ENCODE results near the gene BCAR1.

BCAR1 gene

DNA sequence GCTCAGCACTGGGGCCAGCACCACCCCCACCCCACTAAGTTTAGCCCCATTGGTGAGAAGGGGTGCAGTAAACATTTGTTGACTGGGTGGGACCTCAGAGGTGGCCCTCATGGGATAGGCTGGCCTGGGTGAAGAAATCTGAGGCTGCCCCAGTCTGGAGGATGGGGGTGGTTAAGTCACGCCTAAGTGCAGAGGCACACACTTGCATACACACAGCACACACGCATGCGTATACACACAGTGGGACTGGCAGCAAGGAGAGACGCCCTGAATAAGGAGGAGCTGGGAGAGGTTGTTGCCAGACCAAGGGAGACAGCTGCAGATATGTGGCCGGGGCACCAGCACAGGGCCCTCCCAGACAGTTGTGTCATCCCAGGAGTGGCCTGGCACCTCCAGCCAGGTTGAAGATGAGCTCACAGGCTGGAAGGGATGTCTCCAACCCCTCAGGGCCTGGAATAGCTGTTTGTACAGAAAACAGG is 3.0 kb upstream of the BCAR1 start:
- Histone ChIP-seq H3K4me1 (ENCODE audit: control insufficient read depth in 1 of 2, insufficient read depth in 2 of 2, low read length in 2 of 2) (peaks cover 23 to 50% of the 10 kb centered on the region in 2 donors), H3K9ac (ENCODE audit: low read depth in 1 of 2, low read length in 2 of 2) (no peak overlapping the region), H3K4me3 (ENCODE audit: low read depth in 1 of 2, low read length in 2 of 2) (no peak overlapping the region), H3K27ac (ENCODE audit: low read depth, low read length) (no peak overlapping the region), H3K36me3 (ENCODE audit: control insufficient read depth in 1 of 2, insufficient read depth in 2 of 2, low read length in 2 of 2) (no peaks in the 10 kb centered on the region), H3K27me3 (ENCODE audit: control insufficient read depth in 1 of 2, insufficient read depth in 2 of 2, low read length in 2 of 2) (no peaks in the 10 kb centered on the region), H3K9me3 (ENCODE audit: control insufficient read depth in 1 of 2, low read length in 2 of 2) (no peaks in the 10 kb centered on the region)

DNA sequence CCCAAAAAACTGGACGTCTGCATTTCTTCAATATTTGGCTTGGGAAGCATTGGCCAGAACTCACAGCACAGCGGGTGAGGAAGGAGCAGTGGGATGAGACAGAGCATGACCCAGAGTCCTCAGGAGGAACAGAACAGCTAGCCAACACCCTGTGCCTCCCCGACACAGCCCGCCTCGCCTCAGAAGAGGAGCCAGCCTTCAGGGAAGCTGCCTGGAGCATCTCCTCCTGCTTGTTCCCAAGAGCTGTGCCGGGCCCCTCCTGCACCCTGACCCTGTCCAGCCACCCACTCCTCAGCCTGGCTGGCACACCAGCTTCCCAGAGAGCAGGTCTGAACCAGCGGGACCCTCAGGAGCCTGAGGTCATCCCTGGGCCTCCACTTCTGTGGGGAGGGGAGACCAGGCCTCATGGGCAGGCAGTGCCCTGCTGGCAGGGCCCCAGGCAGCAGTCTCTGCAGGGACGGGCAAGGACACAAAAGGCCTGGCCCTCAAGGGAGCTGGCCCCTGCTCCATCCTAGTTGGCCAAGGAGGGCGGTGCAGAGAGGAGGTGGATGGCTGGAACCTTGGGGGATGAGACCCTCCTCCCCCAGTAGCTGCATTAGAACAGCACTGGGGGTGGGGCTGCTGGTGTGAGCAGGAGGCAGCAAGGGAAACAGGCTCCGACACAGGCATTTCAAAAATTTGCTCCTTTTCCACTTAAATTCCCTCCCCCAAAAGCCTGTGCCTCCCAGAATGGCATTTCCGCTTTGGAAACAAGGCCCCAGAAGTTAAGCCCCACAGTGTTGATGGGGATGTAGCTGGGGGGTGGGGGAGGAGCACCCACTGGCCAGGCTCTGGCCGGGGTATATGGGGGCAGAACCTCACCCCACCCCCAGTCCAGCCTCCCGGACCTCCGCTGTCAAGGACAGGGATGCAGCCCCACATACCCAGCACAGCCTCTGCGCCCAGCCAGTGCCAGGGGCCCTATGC is 1.8 kb upstream of the BCAR1 start:
- H3K27ac ChIP-seq (ENCODE audit: low read depth, low read length), result peak overlapping the region; percentile 36
- H3K9ac ChIP-seq (ENCODE audit: low read depth in 1 of 2, low read length in 2 of 2), result no peak overlapping the region
- no peaks in the 10 kb centered on the region for H3K27me3 ChIP-seq (ENCODE audit: control insufficient read depth in 1 of 2, insufficient read depth in 2 of 2, low read length in 2 of 2)
- H3K4me3 ChIP-seq (ENCODE audit: low read depth in 1 of 2, low read length in 2 of 2), result no peak overlapping the region
- peaks cover 0 to 5% of the 10 kb centered on the region in 2 donors for H3K36me3 ChIP-seq (ENCODE audit: control insufficient read depth in 1 of 2, insufficient read depth in 2 of 2, low read length in 2 of 2)
- peaks cover 35 to 62% of the 10 kb centered on the region in 2 donors for H3K4me1 ChIP-seq (ENCODE audit: control insufficient read depth in 1 of 2, insufficient read depth in 2 of 2, low read length in 2 of 2)
- no peaks in the 10 kb centered on the region for H3K9me3 ChIP-seq (ENCODE audit: control insufficient read depth in 1 of 2, low read length in 2 of 2)

DNA sequence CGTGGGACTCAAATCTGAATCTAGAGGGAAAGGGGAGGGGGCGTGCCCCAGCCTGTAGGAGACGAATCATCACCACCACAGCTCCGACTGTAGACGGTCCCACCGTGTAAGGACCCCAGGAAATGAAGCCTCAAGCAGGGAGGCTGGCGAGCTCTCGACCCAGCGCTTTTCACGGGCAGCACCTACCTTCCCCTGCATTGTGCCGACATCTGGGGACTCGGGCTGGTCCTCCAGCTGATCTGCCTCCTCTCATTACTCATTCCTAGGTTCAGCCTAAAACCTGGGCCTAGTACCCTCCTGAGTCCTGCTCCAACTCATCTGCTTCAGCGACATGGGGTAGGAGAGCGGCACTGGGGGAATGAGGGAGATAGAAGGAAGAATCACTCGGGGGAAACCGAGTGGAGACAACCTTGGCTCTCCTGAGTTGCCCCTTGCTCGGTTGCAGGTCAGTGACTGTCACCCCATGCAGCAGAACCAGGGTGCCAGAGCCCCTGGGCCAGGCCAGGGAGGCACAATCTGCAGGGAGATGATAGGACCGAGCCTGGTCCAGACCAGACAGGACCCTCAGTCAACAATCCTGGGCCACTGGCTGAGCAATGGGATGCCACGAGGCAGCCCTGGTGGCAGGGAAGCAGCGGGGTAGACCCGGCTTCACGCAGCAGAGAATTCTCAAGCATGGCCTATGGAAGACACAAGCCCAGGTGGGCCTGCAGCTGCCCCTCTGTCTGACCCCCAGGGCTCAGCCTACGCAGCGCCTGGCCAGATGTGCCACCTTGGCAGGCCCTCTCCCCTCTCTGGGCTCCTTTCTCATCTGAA is 833 bp upstream of the BCAR1 start:
- Histone ChIP-seq H3K27me3 (ENCODE audit: control insufficient read depth in 1 of 2, insufficient read depth in 2 of 2, low read length in 2 of 2) (no peaks in the 10 kb centered on the region), H3K4me1 (ENCODE audit: control insufficient read depth in 1 of 2, insufficient read depth in 2 of 2, low read length in 2 of 2) (peaks cover 44 to 68% of the 10 kb centered on the region in 2 donors), H3K36me3 (ENCODE audit: control insufficient read depth in 1 of 2, insufficient read depth in 2 of 2, low read length in 2 of 2) (peaks cover 0 to 5% of the 10 kb centered on the region in 2 donors), H3K9me3 (ENCODE audit: control insufficient read depth in 1 of 2, low read length in 2 of 2) (no peaks in the 10 kb centered on the region), H3K9ac (ENCODE audit: low read depth in 1 of 2, low read length in 2 of 2) (peak overlapping the region; percentile 39 to 51), H3K27ac (ENCODE audit: low read depth, low read length) (no peak overlapping the region), H3K4me3 (ENCODE audit: low read depth in 1 of 2, low read length in 2 of 2) (peak overlapping the region in 1 of 2 donors; percentile 63)

DNA sequence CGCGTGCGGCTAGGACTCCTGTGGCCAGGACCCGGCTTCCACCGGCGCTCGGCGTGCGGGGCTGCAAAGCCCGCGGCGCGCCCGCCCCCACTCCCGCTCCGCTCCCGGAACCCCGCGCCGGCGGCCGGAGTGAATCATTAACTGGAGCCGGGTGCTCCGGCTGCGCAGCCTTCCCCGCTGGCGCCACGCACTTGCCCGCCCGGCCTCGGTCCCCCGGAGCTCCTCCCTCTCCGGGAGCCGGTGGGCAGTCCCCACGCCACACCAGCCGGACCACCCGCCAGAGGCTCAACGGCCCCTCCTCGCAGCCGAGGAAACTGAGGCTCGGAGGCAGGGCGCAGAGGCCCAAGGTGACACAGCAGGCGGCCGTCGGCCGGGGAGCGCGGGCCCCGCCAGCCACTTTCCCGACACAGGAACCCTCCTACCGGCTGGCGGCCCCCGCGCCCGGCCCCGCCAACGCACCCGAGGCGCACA is 580 bp downstream of the BCAR1 start:
- Histone ChIP-seq H3K27ac (ENCODE audit: low read depth, low read length) (peak overlapping the region; percentile 89), H3K27me3 (ENCODE audit: control insufficient read depth in 1 of 2, insufficient read depth in 2 of 2, low read length in 2 of 2) (no peaks in the 10 kb centered on the region), H3K36me3 (ENCODE audit: control insufficient read depth in 1 of 2, insufficient read depth in 2 of 2, low read length in 2 of 2) (peaks cover 0 to 5% of the 10 kb centered on the region in 2 donors), H3K4me3 (ENCODE audit: low read depth in 1 of 2, low read length in 2 of 2) (peak overlapping the region; percentile 82 to 83), H3K9me3 (ENCODE audit: control insufficient read depth in 1 of 2, low read length in 2 of 2) (no peaks in the 10 kb centered on the region), H3K4me1 (ENCODE audit: control insufficient read depth in 1 of 2, insufficient read depth in 2 of 2, low read length in 2 of 2) (peaks cover 56 to 70% of the 10 kb centered on the region in 2 donors), H3K9ac (ENCODE audit: low read depth in 1 of 2, low read length in 2 of 2) (peak overlapping the region; percentile 80 to 96)

DNA sequence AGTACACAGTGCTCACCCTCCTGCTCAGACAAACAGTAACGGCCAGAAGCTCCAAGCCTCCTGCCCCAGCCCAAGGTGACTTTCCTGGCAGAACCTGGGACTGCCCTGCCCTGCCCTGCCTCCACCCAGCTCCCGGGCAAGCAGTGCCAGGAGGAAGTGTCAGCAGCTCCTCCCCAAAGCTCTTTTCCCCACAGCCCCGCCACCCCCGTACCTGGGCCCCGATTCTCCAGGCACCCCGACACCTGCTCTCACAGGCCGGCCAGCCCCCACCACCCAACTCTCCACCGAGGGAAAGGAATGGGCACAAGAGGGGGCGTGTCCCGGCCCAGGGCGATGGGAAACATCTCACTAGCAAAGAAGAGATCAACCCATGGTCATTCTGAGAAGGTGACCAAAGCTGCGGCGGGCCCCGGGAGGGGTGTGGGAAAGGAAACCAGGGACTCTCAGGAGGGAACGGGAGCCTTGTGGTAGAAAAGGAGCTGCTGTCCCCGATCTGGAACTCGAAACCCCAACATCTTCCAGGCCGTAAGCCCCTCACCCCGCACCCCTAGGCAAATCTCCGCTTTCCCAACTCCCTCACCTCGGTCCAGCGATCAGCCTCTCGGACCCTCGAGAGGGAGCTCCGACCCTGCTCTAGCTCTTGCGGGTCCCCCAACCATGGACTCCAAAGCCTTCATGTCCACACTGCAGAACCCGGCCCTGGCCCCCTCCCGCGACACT is 1.2 kb downstream of the BCAR1 start:
- peaks cover 61 to 75% of the 10 kb centered on the region in 2 donors for H3K4me1 ChIP-seq (ENCODE audit: control insufficient read depth in 1 of 2, insufficient read depth in 2 of 2, low read length in 2 of 2)
- peak overlapping the region; percentile 89 for H3K27ac ChIP-seq (ENCODE audit: low read depth, low read length)
- H3K27me3 ChIP-seq (ENCODE audit: control insufficient read depth in 1 of 2, insufficient read depth in 2 of 2, low read length in 2 of 2), result no peaks in the 10 kb centered on the region
- H3K9ac ChIP-seq (ENCODE audit: low read depth in 1 of 2, low read length in 2 of 2), result peak overlapping the region; percentile 80 to 96
- peaks cover 0 to 5% of the 10 kb centered on the region in 2 donors for H3K36me3 ChIP-seq (ENCODE audit: control insufficient read depth in 1 of 2, insufficient read depth in 2 of 2, low read length in 2 of 2)
- H3K4me3 ChIP-seq (ENCODE audit: low read depth in 1 of 2, low read length in 2 of 2), result peak overlapping the region; percentile 82 to 83
- H3K9me3 ChIP-seq (ENCODE audit: control insufficient read depth in 1 of 2, low read length in 2 of 2), result no peaks in the 10 kb centered on the region

DNA sequence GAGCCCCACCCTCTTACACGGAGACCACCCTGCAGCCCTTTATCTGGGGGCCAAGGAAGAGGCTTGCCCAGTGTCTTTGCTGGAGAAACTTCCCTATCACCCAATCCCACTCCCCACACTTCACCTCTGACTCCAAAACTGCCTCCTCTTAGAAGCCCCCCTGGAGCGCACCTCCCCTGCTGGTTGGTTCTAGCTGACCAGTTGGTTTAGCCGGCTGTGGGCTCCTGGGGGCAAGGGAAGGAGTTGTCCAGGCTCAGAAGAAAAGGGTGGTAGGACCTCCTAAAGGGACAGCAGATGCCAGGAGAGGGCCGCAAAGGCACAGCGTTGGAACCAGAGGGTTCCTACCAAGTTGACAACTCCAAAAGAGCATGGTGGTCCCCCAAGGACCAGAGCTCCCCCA is 2.0 kb downstream of the BCAR1 start:
- Histone ChIP-seq H3K36me3 (ENCODE audit: control insufficient read depth in 1 of 2, insufficient read depth in 2 of 2, low read length in 2 of 2) (peaks cover 0 to 5% of the 10 kb centered on the region in 2 donors), H3K4me3 (ENCODE audit: low read depth in 1 of 2, low read length in 2 of 2) (peak overlapping the region; percentile 82 to 83), H3K27ac (ENCODE audit: low read depth, low read length) (peak overlapping the region; percentile 89), H3K27me3 (ENCODE audit: control insufficient read depth in 1 of 2, insufficient read depth in 2 of 2, low read length in 2 of 2) (no peaks in the 10 kb centered on the region), H3K9me3 (ENCODE audit: control insufficient read depth in 1 of 2, low read length in 2 of 2) (no peaks in the 10 kb centered on the region), H3K9ac (ENCODE audit: low read depth in 1 of 2, low read length in 2 of 2) (peak overlapping the region; percentile 80 to 96), H3K4me1 (ENCODE audit: control insufficient read depth in 1 of 2, insufficient read depth in 2 of 2, low read length in 2 of 2) (peaks cover 69 to 80% of the 10 kb centered on the region in 2 donors)

DNA sequence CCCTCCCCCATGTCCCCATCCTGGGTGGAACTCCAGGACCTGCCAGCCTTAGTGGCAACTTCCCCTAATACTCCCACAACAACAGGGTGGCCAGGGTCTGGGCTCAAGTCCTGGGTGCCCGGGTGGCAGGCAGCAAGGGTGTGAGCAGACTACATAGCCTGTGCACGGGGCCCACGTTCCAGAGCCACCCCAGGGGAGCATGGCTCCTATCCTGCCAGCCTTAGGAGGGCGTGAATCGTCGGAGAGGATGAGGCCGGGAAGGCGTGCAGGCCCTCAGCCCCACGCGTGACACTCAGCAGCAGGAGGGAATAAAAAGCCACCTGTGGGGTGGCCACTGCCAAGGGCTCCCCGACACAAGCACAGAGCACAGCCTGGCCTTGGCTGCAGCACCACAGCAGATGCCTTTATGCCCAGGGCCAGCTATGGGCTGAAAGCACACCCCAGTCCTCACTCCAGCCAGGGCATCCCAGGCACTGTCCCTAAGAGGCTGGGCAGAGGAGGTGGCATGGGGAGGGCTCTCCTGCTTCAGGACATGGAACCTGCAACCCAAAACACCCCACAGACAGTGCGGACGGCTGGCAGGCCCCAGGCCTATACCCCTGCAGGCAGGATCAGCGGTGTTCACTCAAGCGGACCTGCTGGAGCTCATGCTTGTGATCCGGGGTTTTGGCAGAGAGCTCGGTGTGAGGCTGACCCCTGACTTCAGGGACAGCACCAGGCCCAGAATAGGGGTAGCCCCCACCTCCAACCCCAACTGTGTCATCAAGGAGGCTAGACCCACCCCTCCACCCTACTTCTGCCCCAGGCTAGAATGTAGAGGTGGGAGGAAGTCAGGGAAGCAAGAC is 2.7 kb downstream of the BCAR1 start:
- Histone ChIP-seq H3K4me1 (ENCODE audit: control insufficient read depth in 1 of 2, insufficient read depth in 2 of 2, low read length in 2 of 2) (peaks cover 69 to 87% of the 10 kb centered on the region in 2 donors), H3K27ac (ENCODE audit: low read depth, low read length) (peak overlapping the region; percentile 44), H3K27me3 (ENCODE audit: control insufficient read depth in 1 of 2, insufficient read depth in 2 of 2, low read length in 2 of 2) (no peaks in the 10 kb centered on the region), H3K36me3 (ENCODE audit: control insufficient read depth in 1 of 2, insufficient read depth in 2 of 2, low read length in 2 of 2) (peaks cover 0 to 5% of the 10 kb centered on the region in 2 donors), H3K4me3 (ENCODE audit: low read depth in 1 of 2, low read length in 2 of 2) (peak overlapping the region; percentile 82 to 83), H3K9me3 (ENCODE audit: control insufficient read depth in 1 of 2, low read length in 2 of 2) (no peaks in the 10 kb centered on the region), H3K9ac (ENCODE audit: low read depth in 1 of 2, low read length in 2 of 2) (peak overlapping the region; percentile 32 to 80)

DNA sequence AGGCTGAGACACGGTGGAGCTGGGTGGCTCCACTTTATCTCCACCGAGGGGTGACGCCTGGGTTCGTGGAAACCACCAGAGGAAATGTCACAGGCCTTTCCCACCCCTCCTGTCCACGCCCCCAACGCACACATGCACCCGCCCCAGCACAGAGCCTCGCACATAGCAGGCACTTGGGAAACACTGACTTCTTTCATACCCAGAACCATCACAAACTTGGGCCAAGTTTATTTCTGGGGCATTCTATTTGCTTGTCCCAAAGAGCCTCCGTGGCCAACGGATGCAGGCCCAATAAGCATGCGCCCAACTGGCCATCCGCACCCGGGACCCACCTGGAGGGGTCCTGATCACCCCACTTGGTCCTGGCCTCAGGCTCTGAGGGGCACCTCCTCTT is 3.3 kb downstream of the BCAR1 start:
- peak overlapping the region; percentile 18 to 80 for H3K9ac ChIP-seq (ENCODE audit: low read depth in 1 of 2, low read length in 2 of 2)
- no peaks in the 10 kb centered on the region for H3K27me3 ChIP-seq (ENCODE audit: control insufficient read depth in 1 of 2, insufficient read depth in 2 of 2, low read length in 2 of 2)
- peak overlapping the region in 1 of 2 donors; percentile 82 for H3K4me3 ChIP-seq (ENCODE audit: low read depth in 1 of 2, low read length in 2 of 2)
- peaks cover 0 to 5% of the 10 kb centered on the region in 2 donors for H3K36me3 ChIP-seq (ENCODE audit: control insufficient read depth in 1 of 2, insufficient read depth in 2 of 2, low read length in 2 of 2)
- H3K9me3 ChIP-seq (ENCODE audit: control insufficient read depth in 1 of 2, low read length in 2 of 2), result no peaks in the 10 kb centered on the region
- H3K4me1 ChIP-seq (ENCODE audit: control insufficient read depth in 1 of 2, insufficient read depth in 2 of 2, low read length in 2 of 2), result peaks cover 66 to 83% of the 10 kb centered on the region in 2 donors
- H3K27ac ChIP-seq (ENCODE audit: low read depth, low read length), result peak overlapping the region; percentile 22

DNA sequence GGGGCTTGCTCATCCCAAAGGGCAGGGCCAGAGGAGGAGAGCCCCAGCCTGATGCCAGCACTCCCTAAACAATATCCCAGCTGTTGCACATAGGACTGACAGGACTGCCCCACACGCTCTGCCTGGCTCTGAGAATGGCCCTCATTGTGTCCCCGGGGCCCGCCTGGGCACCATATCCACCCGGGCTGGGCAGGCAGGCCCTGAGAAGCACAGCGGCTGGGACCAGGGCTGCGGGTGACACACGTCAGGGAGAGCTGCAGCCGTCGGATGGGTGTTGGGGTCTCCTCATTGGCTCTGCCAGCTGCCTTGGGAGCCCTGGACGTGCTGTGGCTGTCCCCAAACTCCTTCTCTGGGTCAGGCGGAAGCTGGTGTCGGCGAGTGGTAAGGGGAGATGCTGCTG is 4.2 kb downstream of the BCAR1 start:
- Histone ChIP-seq H3K9ac (ENCODE audit: low read depth in 1 of 2, low read length in 2 of 2) (peak overlapping the region in 1 of 2 donors; percentile 7), H3K9me3 (ENCODE audit: control insufficient read depth in 1 of 2, low read length in 2 of 2) (no peaks in the 10 kb centered on the region), H3K27me3 (ENCODE audit: control insufficient read depth in 1 of 2, insufficient read depth in 2 of 2, low read length in 2 of 2) (no peaks in the 10 kb centered on the region), H3K4me1 (ENCODE audit: control insufficient read depth in 1 of 2, insufficient read depth in 2 of 2, low read length in 2 of 2) (peaks cover 61 to 74% of the 10 kb centered on the region in 2 donors), H3K36me3 (ENCODE audit: control insufficient read depth in 1 of 2, insufficient read depth in 2 of 2, low read length in 2 of 2) (peaks cover 0 to 12% of the 10 kb centered on the region in 2 donors), H3K4me3 (ENCODE audit: low read depth in 1 of 2, low read length in 2 of 2) (no peak overlapping the region), H3K27ac (ENCODE audit: low read depth, low read length) (peak overlapping the region; percentile 45)

Measured in duodenal mucosa (tissue), 2 donors.